HG03558 (cell line): ENCODE results near the gene PRKCA.

Source experiments
- ATAC-seq: cut with Tn5 transposase; IDR thresholded peaks from one replicate; pipeline ENCODE4 v1.9.1; 2021; ENCODE audit warnings: moderate number of reproducible peaks; ENCODE audit not compliant: unreplicated experiment; ENCODE audit errors: extremely low read depth

The PRKCA gene

DNA sequence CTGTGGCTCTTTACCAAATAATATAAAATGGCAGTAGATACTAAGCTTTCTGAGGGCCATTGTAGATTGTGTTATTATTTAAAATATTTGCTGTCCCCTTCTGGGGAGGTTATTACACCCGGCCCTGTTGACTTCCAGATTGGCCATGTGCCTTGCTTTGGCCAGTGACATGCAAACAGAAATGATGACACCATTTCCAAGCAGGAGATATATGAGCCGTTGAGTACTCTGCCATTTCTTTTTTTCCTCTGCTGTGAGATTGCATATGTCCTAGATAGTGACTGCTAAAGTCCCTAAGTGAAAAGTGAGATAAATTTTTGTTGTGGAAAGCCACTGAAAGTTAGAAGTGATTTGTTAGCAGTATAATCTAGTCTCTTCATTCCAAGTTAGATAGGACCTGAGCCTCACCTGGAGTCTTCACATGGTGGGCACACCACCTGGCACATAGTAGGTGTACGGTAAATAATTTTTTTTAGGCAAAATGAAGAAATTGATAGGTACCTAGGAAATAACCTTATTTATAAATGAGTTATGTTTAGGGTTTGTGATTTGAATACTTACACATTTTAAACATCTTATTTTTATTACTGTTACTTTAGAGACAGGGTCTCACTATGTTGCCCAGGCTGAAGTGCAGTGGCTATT, 328.5 kb downstream of the PRKCA start:
- no peak for ATAC-seq

GRCh38 chr17:66632731-66633130, 330.3 kb downstream of the PRKCA start:
- ATAC-seq, result no peak

- no peak for ATAC-seq
Observed at GRCh38 chr17:66633317-66633965, 331.0 kb downstream of the PRKCA start.

DNA sequence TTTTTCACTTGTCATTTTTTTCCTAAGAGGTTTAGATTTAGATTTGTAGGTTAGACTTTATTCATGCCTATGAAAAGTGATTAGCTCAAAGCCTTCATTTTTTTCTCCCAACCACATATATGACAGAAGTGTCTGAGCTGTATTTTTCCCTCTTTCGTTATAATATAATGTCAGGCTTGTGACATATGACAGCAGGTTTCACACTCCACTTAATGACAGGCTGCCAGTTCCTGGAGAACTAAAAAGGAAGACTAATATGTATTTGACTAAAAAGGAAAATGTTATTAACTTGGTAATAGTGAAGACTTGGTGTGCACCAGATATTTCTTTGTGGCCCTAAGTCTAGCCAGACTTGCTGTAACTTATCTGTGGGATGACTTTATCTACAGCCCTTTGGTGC, 331.8 kb downstream of the PRKCA start:
- no peak for ATAC-seq

DNA sequence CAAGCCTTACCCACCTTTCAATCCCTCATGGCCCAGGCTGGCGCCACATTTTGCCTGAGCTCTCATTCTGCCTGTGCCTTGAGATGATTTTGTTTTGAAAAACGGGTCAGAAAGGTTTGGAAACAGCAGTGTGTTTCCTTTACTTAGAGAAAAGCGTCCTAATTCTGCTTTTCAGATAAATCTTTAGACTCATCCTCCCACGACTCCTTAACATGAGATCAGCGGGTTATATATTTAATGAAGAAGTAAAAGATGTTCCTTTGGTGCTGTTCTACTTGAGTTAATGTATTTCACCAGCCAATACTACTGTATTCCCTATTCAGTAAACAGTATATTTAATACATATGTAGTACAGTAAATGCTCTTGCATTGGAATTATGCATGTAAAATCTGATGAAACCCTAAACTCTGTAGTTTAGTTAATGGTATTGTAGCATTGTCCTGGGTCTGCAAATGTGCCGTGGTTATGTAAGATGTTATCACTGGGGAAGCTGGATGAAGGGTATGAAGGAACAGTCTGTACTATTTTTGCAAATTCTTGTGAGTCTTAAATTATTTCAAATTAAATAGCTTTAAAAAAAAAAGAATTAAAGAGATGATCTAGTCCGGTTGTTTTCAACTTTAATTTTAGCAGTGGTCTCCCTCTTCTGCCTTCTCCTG, 333.1 kb downstream of the PRKCA start:
- ATAC-seq, result no peak

- no peak for ATAC-seq
Observed at GRCh38 chr17:66636111-66636510, 333.7 kb downstream of the PRKCA start.

GRCh38 chr17:66637491-66637890, 335.1 kb downstream of the PRKCA start:
- no peak for ATAC-seq

GRCh38 chr17:66638707-66639479, 336.5 kb downstream of the PRKCA start:
- no peak for ATAC-seq

DNA sequence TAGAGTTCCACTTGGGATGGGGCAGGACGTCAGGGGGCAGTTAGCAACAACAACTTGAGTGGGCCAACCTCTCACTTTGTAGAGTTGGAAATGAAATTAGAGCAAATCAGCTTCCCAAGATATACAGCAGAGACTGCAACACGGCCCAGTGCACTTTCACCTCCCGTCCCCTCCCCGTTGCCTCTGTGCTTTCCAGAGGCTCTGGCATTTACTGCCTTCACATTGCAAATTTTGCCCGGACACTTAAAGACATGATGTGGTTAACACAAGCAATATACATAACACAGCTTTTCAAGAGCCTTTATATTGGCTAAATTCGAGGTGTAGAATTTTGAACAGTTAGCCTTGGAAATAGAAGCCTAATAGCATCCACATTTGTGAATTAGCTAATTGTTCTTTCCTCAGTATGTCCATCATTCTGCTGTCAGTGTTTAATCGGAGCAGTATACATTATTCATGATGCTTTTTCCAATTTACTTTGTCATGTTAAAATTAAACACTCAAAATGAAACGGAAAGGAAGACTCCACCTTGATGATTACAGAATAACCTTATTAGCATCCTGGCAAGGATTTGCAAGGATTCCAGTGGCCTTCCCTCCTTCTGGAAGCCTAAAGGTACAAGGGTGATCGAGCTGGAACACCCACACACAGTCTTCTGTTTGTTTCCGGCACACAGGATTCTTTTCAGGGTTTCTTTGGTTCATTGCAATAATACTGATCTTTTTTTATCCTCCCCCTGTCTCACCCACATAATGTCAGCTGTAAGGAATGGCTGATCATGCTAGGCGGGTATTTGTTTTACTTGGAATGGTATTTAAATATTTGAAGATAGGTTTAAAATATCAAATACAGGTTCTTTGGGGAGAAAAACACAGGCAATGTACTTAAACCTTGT, 341.6 kb downstream of the PRKCA start:
- ATAC-seq, result no peak

DNA sequence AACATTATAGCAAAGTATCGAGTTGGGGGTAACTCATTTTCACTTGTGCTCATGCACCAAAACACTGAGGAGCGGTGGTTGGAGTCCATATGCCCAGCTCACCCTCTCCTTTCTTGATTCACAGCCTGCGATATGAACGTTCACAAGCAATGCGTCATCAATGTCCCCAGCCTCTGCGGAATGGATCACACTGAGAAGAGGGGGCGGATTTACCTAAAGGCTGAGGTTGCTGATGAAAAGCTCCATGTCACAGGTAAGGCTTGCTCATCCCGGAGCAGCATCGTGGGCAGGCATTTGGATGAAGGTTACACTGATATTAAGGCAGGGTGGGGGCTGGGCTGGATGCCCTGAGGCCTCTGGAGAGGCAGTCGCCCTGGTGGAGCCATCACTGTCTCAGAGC, 342.8 kb downstream of the PRKCA start:
- ATAC-seq, result no peak

- no peak for ATAC-seq
Observed at GRCh38 chr17:66647391-66647983, 345.1 kb downstream of the PRKCA start.

DNA sequence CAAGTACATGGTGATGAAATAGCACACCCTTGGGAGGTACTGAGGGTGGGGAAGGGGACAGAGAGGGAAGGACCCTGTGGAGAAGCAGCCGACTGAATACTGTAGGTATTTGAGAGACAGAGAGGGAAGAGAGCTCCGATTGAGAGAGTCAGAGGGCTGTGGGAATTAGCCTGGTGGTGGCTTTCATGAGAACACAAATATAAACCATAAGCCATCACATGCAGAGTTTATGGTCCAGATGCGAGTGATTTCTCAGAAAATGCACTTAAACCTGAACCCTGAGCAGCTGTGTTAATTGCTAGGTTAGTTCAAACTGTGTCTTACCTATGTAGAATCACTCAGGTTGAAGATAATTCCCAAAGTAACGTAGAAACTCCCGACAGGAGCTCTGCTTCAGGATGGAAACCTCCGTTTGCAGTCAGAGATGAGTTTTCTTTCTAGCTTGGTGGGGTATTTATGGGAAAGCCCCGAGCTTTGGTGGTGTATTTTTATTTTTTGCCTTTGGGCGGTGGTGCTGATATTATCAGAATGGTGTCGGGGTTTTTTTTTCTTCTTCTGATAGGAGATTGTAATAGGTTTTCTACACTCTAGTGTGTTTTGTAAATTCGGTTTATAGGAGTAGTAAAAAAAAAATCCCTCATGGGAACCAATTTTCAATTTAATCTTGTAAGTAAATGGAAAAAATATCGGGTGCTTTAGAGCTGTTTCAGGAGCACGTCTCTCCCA, 347.6 kb downstream of the PRKCA start:
- ATAC-seq, result no peak

DNA sequence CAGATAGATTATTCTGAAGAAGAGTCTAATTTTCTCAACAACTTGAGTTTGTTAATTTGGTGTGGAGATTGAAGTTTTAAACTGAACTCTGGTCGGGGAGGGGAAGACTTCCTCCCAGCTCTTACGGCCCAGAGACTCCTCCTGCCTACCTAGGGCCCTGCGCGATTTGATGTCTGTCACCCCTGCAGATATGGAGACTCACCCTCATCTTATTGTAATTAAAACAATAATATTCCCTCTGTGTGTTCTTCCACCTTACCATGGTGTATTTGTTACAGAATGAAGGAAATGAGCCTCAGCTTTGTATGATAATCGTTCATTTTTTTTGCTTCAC, 348.1 kb downstream of the PRKCA start:
- ATAC-seq, result no peak

DNA sequence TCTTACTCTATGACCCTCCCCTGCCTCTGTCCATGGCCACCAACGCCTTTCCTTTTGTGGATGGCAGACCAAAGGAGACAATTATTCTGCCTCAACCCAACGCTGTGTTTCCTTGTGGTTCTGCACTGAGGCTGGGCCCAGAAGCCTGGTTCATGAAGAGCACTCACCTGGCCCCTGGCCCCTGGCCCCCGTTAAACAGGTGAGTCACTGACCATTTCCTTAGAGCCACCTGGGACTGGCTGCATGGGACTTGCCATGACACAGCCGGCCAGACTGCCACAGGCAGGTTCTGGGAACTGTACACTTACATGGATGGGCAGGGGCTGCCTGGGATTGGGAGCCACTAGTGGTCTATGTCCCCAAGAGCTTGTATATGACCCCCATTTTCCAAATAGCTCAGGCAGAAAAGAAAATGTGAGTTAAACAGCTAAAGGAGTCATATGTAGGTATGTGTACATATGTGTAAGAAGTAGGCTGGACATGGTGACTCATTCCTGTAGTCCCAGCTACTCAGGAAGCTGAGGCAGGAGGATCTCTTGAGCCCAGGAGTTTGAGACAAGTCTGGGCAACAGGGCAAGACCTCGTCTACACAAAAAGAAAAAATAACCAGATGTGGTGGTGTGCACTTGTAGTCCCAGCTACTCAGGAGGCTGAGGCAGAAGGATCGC, 350.6 kb downstream of the PRKCA start:
- ATAC-seq, result no peak

- no peak for ATAC-seq
Observed at GRCh38 chr17:66654106-66654740, 351.8 kb downstream of the PRKCA start.

DNA sequence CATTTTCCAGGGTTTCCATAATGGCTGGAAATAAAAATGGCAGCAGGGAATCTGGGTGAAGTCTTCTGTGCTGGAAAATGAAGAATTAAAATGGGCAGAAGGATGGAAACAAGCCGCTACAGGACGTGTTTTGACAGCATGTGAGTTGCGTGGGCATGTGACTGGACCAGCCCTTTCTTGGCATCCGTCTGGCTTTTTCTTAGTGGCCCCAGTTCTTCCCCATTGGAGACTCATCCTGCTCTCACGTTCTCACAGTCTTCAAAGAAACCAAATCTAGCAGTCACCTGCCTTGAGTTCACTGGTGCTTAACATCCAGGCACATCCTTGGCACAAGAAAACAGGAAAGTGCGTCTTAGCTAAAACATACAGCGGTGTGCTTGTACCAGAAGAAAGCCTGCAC, 352.4 kb downstream of the PRKCA start:
- no peak for ATAC-seq

DNA sequence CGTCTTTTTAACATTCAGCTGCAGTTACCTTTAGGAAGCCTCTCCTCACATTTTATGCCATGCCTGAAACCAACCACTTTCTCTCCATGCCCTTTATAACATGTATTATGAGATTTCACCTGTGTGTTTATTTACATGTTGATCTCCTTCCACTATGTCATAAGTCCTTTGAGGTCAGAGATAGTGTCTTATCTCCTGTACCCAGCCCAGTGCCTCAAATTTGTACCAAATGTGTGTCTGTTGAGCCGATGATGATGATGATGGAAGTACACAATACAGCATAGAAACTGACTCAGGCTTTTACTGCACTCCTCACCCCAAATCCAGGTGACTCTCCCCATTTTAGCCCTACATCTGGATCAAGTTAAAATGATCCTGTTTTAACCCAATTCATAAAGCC, 353.0 kb downstream of the PRKCA start:
- ATAC-seq, result no peak

- ATAC-seq, result no peak
Observed at GRCh38 chr17:66655861-66656260, 353.4 kb downstream of the PRKCA start.
